Measurements from ENCODE around the gene DYSF. TPM values are rescaled to one million over a fixed set of nuclear protein-coding genes. Genes with fewer than 3 reads are reported as not detected.

Gene DYSF
- total RNA-seq, 1 donor from 2014 or later, result not detected

DNA sequence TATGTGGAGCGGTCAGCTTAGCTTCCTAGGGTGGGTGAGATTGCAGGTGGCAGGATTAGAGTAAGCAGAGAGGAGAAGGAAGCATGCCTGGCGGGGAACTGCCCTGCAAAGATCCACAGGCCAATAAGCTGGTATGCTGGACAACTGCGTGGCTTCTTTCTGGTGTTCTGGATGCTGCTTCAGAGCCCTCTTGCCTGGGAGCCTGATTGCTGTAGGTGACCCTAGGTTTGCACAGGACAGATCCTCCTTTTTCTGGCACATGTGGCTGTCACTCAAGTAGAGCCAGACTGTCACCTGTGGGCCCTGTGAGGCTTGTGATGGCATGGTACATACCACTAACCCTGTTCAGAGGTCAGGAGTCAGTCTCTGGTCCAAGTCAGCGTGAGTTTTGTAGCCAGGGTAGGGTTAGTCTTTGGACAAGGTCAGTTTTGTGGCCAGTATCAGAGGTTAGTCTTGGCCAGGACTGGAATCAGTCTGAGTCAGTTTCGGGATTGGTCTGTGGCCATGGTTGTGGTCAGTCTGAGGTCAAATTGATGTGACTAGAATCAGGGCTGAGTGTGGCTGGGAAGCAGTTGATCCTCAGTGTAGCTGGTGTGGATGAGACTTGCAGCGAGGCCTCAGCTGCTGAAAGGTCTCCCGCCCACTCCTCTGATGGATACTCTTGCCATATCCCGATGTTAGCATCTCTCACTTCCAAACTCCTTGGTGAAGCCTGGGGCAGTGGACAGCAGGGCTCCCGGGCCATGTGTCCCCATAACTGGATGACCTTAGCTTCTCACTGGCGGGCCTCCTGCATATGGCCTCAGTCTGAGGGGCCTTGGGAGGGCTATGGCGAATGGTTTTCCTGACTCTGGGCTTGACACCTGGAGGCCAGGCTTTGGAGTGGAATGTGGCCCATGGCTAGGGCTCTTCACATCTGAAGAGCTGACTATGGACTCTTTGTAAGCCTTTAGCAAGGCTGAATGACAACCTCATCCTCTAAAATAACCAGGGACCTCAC is 260.5 kb downstream of the DYSF start:
- Mint-ChIP-seq H3K36me3 (ENCODE audit: low read depth) (no peaks in the 10 kb centered on the region), H3K4me3 (ENCODE audit: low read depth) (no peak overlapping the region), H3K27me3 (ENCODE audit: low read depth) (no peaks in the 10 kb centered on the region), H3K27ac (no peak overlapping the region), H3K4me1 (ENCODE audit: low read depth) (no peaks in the 10 kb centered on the region), H3K9me3 (no peaks in the 10 kb centered on the region)
- intact Hi-C loops (cut with micrococcal nuclease), result no loop called here
- DNase-seq (ENCODE audit: low spot score), result no peak

DNA sequence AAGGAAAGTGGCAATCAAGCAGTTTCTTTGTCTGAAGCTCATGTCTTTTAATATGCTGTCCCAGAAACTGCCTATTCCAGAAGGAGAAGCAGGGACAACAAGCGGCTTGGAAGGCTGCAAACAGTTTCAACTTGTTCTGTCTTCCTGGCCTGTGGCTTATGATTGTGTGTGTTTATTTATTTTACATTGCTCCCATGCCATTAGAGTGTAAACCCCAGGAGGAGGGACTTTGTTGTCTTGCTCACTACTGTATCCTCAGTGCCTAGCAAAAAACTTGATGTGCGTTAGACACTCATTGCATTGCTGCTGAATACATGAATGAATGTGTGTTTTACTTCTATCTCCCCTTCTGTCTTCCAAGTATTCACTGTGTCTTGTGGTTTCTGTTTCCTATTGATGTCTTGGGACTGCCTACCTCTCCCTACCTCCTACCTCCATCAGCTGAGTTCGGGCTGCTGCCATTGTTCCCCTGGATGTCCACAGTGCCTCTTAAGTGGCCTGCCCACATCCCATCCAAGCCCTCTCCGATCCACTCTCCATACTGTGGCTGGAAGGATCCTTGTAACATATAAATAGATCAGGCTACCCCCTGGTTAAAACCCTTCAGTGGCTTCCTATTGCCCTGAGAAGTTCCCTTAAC is 261.4 kb downstream of the DYSF start:
- no peaks in the 10 kb centered on the region for H3K27me3 Mint-ChIP-seq (ENCODE audit: low read depth)
- H3K27ac Mint-ChIP-seq, result no peak overlapping the region
- H3K4me3 Mint-ChIP-seq (ENCODE audit: low read depth), result no peak overlapping the region
- DNase-seq (ENCODE audit: low spot score), result no peak
- H3K4me1 Mint-ChIP-seq (ENCODE audit: low read depth), result no peaks in the 10 kb centered on the region
- no peaks in the 10 kb centered on the region for H3K9me3 Mint-ChIP-seq
- intact Hi-C loops (cut with micrococcal nuclease), result no loop called here
- H3K36me3 Mint-ChIP-seq (ENCODE audit: low read depth), result no peaks in the 10 kb centered on the region

DNA sequence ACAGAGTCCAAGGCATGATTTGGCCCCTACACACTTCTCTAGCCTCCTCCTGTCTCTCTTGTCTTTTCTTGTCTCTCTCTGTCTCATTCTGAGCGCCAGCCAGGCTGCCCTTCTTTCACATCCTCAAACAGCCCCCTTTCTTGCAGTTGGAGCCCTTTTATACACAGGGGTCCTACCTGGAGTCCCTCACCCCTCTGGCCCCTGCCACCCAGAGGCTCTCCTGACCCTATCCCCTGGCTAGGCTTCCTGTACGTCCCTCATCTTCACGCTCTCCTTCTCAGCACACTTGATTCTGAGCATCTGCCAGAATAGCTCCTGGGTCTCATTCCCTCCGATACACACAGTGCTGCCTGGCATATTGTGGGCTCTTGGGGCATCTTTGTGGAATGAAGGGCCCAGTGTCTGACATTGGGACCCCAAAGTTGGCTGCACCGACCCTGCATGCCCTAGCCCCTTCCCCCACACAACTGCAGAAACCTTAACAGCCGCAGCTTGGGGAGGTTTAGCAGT is 261.9 kb downstream of the DYSF start:
- intact Hi-C loops (cut with micrococcal nuclease), result no loop called here
- Mint-ChIP-seq H3K4me1 (ENCODE audit: low read depth) (no peaks in the 10 kb centered on the region), H3K36me3 (ENCODE audit: low read depth) (no peaks in the 10 kb centered on the region), H3K27me3 (ENCODE audit: low read depth) (no peaks in the 10 kb centered on the region), H3K27ac (no peak overlapping the region), H3K4me3 (ENCODE audit: low read depth) (no peak overlapping the region), H3K9me3 (no peaks in the 10 kb centered on the region)
- DNase-seq (ENCODE audit: low spot score), result no peak

DNA sequence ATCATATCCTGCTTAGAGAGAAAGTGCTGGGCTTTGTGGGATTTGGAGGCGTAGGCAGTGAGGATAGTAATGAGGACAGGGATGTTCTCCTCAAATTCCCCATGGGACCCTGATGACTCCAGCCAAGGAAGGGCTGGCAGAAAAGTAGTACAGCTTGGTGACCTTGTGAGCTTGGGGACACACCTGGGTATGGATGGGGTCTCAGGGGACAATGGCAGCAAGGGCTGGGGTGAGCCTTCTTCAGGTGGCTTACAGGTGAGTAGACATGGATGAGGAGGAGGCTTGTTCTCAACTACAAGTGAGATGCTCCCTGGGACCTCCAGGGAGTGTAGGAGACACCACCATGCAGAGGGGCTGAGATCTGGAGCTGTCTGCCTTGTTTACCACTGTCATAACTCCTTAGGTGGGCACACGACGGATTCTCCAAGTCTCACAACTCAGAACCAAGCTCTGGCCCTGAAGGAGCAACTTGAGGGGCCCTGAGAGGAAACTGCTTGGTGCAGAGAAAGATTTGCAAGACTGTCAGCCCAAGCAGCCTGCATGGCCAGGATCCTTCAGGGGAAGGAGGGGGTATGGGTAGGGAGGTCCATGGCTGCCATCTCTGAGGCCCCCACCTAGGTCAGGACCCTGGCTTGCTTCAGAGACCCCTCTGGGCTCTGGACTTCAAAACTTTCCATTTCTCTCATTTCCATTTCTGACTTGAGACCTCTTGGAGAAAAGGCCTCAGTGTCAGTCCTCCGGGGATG is 262.8 kb downstream of the DYSF start:
- no peak for DNase-seq (ENCODE audit: low spot score)
- intact Hi-C loops (cut with micrococcal nuclease), result no loop called here
- Mint-ChIP-seq H3K4me1 (ENCODE audit: low read depth) (no peaks in the 10 kb centered on the region), H3K4me3 (ENCODE audit: low read depth) (no peak overlapping the region), H3K36me3 (ENCODE audit: low read depth) (no peaks in the 10 kb centered on the region), H3K27me3 (ENCODE audit: low read depth) (no peaks in the 10 kb centered on the region), H3K9me3 (no peaks in the 10 kb centered on the region), H3K27ac (no peak overlapping the region)

DNA sequence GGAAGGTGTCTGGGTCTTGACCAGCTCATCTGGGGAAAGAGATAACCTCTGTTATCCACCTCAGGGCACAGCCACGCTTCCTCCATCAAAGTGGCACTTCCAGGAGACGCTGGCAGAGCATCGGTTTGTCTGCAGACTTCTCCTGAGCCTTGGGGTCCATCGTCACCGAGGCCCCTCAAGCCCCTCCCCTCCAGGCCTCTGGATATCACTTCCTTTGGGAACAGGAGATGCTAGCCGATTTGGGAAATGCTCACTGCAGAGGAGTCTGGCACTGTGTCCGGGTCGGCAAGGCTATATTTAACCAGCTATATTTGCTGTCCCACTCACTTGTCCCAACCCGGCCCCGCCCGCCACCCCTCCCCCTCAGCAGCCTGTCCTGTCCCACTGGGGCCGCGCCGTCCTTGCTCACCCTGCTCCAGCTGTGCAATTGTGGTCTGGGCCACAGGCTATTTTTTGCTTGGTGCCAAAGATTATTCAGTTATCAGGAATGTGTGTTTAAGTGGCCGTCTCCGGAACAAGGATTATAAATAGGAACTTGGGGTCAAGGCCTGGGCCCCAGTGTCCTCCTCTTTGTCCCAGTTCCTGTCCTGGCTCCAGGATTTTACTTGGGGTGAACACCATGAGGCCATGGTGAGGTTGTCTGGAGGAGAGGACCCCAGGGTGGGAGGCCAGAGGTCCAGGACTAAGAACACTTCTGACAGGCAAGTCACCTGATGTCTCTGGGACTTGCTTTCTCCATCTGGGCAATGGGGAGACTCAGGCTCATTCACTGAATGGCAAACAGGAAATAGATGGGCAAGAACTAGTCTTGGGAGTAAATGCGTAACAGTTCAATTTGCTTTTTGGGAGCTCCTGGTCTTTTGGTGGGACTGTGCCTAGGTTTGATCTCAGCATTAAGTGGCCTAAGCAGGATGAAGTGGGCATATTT is 263.6 kb downstream of the DYSF start:
- H3K27me3 Mint-ChIP-seq (ENCODE audit: low read depth), result no peaks in the 10 kb centered on the region
- no peaks in the 10 kb centered on the region for H3K4me1 Mint-ChIP-seq (ENCODE audit: low read depth)
- H3K27ac Mint-ChIP-seq, result no peak overlapping the region
- H3K36me3 Mint-ChIP-seq (ENCODE audit: low read depth), result no peaks in the 10 kb centered on the region
- no peak for DNase-seq (ENCODE audit: low spot score)
- intact Hi-C loops (cut with micrococcal nuclease), result no loop called here
- no peaks in the 10 kb centered on the region for H3K9me3 Mint-ChIP-seq
- no peak overlapping the region for H3K4me3 Mint-ChIP-seq (ENCODE audit: low read depth)

DNA sequence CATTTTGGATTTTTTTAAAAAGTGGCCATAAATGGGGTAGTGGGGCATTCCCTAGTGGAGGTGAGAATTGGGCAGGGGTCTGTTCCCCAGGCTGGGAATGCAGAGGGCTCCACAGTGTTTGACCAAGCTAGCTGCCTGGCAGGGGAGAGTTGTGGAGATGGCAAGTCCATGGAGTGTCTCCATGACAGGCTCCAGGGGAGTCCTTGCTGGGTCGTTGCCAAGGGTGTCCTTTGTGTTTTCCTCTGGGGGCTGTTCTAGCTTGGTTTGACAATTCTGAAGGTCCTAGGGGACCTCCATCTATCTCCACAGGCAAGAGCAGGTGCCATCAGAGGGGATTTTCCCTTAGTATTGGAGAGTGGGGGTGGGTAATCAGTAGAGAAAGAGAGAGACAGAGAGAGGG is 265.3 kb downstream of the DYSF start:
- no peaks in the 10 kb centered on the region for H3K27me3 Mint-ChIP-seq (ENCODE audit: low read depth)
- H3K27ac Mint-ChIP-seq, result no peak overlapping the region
- H3K4me3 Mint-ChIP-seq (ENCODE audit: low read depth), result no peak overlapping the region
- no peaks in the 10 kb centered on the region for H3K9me3 Mint-ChIP-seq
- intact Hi-C loops (cut with micrococcal nuclease), result no loop called here
- DNase-seq (ENCODE audit: low spot score), result no peak
- H3K4me1 Mint-ChIP-seq (ENCODE audit: low read depth), result no peaks in the 10 kb centered on the region
- H3K36me3 Mint-ChIP-seq (ENCODE audit: low read depth), result no peaks in the 10 kb centered on the region

DNA sequence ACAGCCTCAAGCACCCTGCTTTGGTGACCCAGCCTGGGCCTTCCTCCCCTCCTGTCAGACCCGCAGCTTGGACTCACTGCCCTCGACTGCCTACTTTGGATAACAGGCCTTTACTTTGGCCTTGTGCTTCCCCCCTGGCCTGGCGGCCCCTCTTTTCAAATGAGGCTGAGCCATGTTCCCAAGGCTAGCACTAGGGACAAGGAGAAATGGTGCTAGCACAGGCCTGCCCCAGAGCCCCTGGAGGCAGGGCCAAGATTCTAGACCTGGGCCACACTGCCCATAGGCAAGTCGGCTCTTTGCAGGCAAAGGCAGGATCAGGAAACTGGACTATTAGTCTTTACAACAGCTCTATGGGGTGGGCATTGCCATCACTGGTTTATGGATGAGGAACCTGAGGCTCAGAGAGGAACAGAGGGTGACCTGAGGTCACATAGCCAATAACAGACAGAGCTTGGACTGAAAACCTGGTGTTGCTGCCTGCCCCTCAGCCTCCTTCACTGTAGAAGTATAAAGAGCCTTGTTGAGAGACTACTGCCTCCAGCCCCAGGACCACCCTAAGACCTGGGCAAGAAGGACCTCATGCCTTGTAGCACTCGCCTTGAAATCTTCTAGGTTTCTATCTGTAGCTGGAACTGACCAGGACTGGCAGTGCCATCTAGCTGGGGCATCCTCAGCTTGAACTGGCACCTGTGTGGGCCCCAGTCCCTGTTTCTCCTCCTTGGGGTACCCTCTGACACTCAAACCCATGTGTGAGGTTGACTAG is 266.3 kb downstream of the DYSF start:
- intact Hi-C loops (cut with micrococcal nuclease), result no loop called here
- Mint-ChIP-seq H3K27ac (no peak overlapping the region), H3K4me1 (ENCODE audit: low read depth) (no peaks in the 10 kb centered on the region), H3K27me3 (ENCODE audit: low read depth) (no peaks in the 10 kb centered on the region), H3K4me3 (ENCODE audit: low read depth) (no peak overlapping the region), H3K9me3 (no peaks in the 10 kb centered on the region), H3K36me3 (ENCODE audit: low read depth) (no peaks in the 10 kb centered on the region)
- DNase-seq (ENCODE audit: low spot score), result no peak

DNA sequence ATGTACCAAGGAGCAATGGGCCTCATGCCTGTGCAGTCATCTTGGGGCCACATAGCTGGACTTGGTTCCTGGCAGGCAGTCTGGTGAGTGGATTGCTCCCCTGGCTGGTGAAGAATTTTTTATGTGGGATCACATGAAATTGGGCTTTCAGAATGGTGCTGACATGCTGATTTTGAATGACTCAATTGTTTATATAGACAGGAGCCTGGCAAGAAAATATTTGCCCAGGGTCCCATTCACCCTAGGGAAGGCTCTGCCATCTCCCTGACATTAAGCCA is 266.9 kb downstream of the DYSF start:
- no peaks in the 10 kb centered on the region for H3K4me1 Mint-ChIP-seq (ENCODE audit: low read depth)
- no peaks in the 10 kb centered on the region for H3K27me3 Mint-ChIP-seq (ENCODE audit: low read depth)
- no peaks in the 10 kb centered on the region for H3K36me3 Mint-ChIP-seq (ENCODE audit: low read depth)
- intact Hi-C loops (cut with micrococcal nuclease), result no loop called here
- no peak overlapping the region for H3K4me3 Mint-ChIP-seq (ENCODE audit: low read depth)
- DNase-seq (ENCODE audit: low spot score), result no peak
- H3K27ac Mint-ChIP-seq, result no peak overlapping the region
- no peaks in the 10 kb centered on the region for H3K9me3 Mint-ChIP-seq

DNA sequence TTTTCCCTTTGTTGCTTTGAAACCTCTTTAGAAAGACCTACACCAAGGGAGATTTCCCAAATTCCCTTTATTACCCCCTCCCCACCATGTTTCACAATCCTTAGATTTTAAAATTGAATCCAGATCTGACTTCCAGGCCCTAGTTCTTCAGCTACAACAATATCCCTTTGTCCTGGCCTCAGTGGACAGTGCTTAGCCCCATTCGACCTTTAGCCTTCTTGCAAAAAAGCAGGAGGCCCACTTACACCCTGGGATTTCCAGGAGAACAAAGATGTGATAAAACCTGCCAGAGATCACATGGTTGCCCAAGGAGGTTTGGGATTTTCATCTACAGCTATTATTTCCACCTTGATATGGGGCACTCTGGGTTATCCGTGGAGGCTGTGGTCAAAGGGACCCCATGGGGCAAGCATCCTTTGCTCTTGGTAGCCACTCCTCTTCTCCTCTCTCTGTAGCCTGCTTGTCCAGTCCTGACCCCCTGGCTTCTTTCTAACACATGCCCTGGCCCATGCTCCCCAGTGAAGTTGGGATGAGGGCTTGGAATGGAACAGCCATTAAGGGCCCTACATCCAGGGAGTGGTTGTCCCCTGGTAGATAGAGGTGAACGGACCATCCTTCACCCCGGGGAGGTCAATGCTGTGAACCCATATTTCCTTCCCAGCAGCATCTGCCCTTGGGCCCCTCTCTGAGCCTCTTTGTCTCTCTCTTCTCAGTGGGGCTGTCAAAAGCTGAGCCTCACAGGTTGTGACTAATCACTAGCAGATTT is 267.4 kb downstream of the DYSF start:
- H3K4me1 Mint-ChIP-seq (ENCODE audit: low read depth), result no peaks in the 10 kb centered on the region
- intact Hi-C loops (cut with micrococcal nuclease), result no loop called here
- H3K36me3 Mint-ChIP-seq (ENCODE audit: low read depth), result no peaks in the 10 kb centered on the region
- H3K27me3 Mint-ChIP-seq (ENCODE audit: low read depth), result no peaks in the 10 kb centered on the region
- no peak for DNase-seq (ENCODE audit: low spot score)
- no peak overlapping the region for H3K4me3 Mint-ChIP-seq (ENCODE audit: low read depth)
- no peak overlapping the region for H3K27ac Mint-ChIP-seq
- no peaks in the 10 kb centered on the region for H3K9me3 Mint-ChIP-seq

DNA sequence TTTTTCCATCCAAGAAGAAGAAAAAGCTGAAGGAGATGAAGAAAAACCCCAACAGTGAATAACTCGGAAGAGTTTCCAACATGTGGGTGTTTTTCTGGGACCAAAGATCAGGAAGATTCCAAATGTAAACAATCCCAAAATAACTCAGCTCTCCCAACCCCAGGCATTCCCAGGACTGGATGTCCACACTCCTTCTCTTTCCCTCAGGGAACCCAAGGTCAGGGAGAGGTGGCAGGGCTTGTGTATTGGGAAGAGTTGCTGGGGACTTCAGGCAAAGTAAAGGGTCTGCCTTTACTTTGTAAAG is 268.0 kb downstream of the DYSF start:
- Mint-ChIP-seq H3K4me1 (ENCODE audit: low read depth) (no peaks in the 10 kb centered on the region), H3K36me3 (ENCODE audit: low read depth) (no peaks in the 10 kb centered on the region), H3K9me3 (no peaks in the 10 kb centered on the region), H3K4me3 (ENCODE audit: low read depth) (no peak overlapping the region), H3K27me3 (ENCODE audit: low read depth) (no peaks in the 10 kb centered on the region), H3K27ac (no peak overlapping the region)
- intact Hi-C loops (cut with micrococcal nuclease), result no loop called here
- DNase-seq (ENCODE audit: low spot score), result no peak

DNA sequence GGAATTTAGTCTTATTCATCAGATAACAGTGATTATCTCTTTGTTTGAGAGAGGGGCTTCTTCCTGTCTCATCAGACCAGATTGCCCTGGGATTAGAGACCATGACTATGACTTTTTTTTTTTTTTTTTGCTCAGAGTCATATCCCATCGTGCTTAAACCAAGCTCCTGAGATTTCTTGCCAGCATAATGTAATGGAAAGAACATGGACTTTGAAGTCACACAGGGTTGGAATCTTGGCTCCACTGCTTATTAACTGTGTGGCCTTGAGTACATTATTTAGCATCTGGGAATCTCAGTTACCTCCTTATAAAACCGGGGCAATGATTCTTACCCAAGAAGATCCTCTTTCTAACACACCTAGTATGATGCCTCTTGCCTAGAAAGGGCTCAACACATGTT is 268.3 kb downstream of the DYSF start:
- H3K27ac Mint-ChIP-seq, result no peak overlapping the region
- intact Hi-C loops (cut with micrococcal nuclease), result no loop called here
- no peaks in the 10 kb centered on the region for H3K27me3 Mint-ChIP-seq (ENCODE audit: low read depth)
- H3K9me3 Mint-ChIP-seq, result no peaks in the 10 kb centered on the region
- no peak for DNase-seq (ENCODE audit: low spot score)
- H3K4me1 Mint-ChIP-seq (ENCODE audit: low read depth), result no peaks in the 10 kb centered on the region
- no peaks in the 10 kb centered on the region for H3K36me3 Mint-ChIP-seq (ENCODE audit: low read depth)
- no peak overlapping the region for H3K4me3 Mint-ChIP-seq (ENCODE audit: low read depth)
